ENCODE data around the gene SETD3.
A peak's percentile ranks its signal among the peaks of the same experiment; 100 is the strongest.

Gene SETD3

DNA sequence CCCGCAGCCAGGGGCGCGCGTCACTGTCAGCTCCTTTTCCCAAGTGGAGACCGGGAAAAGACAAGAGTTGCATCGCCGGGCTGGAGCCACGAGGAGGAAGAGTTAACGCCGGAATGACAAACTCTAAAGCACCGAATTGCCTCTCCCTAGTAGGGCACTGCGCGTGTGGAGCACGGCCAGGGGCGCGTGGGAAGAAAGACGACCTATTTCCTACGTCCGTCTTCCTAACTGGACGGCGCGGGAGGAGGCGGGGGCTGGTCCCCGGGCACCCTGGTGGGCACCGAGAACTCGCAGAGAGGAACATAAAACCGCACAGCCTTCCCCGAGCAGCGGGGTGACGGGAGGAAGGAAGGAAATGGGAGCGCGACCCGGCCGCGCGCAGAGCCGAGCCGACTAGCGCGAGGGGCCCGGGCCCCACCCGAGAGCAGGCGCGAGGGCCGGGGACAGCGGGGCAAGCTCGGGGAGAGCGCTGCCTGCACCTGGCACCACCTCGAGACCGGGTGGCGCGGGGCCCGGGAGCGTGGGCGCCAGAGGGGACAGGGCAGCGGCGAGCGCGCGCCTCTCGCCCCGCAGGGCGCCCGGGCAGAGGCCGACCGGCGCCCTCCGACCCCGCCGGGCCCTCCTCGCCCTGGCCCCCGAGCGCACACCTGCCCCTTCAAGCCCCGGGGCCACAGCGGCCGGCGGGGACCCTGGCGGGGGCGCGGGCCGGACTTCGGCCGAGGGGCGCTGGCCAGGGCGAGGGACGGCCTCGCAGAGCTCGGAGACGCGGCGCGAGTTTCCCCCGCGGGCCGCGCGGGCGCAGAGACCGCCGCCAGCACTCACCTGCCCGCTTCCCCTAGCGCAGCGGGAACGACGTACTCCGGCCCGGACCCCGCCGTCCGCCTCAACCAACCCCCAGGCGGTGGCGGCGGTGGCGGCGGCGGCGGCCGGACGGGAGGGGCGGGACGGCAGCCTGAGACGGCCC, at the start of gene SETD3:
Gene SETD3 (minus strand): TSS at position 954 of the 964 bp plus-strand sequence. CDS start 15,054 bp downstream, outside the sequence.
- peak; percentile 42 for DNase-seq

GRCh38 chr14:99529899-99530298, 49.2 kb upstream of the SETD3 start:
- DNase-seq = no peak

- no peak for DNase-seq
These were observed 46.9 kb upstream of the SETD3 start for GRCh38 chr14:99527427-99528076.

GRCh38 chr14:99527026-99527425, 46.4 kb upstream of the SETD3 start:
- DNase-seq = no peak

- DNase-seq = no peak
These were observed 45.0 kb upstream of the SETD3 start for GRCh38 chr14:99525699-99526080.

GRCh38 chr14:99524804-99525698, 44.4 kb upstream of the SETD3 start:
- DNase-seq = no peak

GRCh38 chr14:99524091-99524661, 43.5 kb upstream of the SETD3 start:
- no peak for DNase-seq

DNA sequence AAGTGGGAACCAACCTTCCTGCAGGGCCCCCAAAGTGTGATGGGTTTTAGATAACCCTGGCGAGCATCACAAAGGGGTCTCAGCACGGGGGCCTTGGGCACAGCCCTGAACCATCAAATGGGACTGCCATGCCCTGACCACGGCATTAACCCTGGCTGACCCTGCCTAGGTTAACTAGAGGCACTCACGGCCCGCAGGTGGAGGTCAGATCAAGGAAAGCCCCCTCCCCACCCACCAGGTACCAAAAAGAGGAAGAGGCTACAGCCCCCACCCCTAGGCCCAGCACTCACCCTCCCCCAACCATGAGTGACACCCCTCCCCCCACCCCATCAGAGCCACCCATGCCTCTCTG, 43.0 kb upstream of the SETD3 start:
- no peak for DNase-seq

GRCh38 chr14:99522934-99523703, 42.5 kb upstream of the SETD3 start:
- DNase-seq = no peak

- no peak for DNase-seq
These were observed 41.8 kb upstream of the SETD3 start for GRCh38 chr14:99522457-99522891.

- no peak for DNase-seq
These were observed 41.4 kb upstream of the SETD3 start for GRCh38 chr14:99522025-99522401.

- no peak for DNase-seq
These were observed 40.7 kb upstream of the SETD3 start for GRCh38 chr14:99521176-99522024.

GRCh38 chr14:99520571-99521081, 40.0 kb upstream of the SETD3 start:
- DNase-seq = no peak

DNA sequence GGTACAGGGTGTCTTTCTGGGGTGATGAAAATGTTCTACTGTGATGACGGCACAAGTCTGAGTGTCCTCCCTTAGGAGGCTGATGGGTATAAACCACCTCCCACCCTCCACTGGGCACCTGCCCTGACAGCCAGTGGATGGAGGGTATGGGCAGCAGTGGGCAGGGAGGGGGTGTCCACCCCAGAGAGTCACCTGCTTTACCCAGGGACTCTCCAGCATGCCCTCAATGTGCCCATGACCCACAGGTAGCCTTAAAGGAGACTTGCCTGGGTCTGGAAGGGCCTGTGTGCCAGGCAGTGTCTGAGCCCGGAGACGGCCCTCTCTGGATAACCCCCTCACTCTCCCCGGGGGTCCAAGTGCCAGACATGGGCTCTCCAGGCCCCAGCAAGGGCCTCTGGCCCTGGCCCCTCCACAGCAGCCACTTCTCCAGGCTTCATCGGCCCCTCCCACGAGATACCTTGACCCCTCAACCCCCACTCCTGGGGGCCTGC, 39.3 kb upstream of the SETD3 start:
- no peak for DNase-seq

- no peak for DNase-seq
These were observed 38.8 kb upstream of the SETD3 start for GRCh38 chr14:99519347-99519881.

- DNase-seq = peak; percentile 69
These were observed 38.0 kb upstream of the SETD3 start for GRCh38 chr14:99518441-99519346.

DNA sequence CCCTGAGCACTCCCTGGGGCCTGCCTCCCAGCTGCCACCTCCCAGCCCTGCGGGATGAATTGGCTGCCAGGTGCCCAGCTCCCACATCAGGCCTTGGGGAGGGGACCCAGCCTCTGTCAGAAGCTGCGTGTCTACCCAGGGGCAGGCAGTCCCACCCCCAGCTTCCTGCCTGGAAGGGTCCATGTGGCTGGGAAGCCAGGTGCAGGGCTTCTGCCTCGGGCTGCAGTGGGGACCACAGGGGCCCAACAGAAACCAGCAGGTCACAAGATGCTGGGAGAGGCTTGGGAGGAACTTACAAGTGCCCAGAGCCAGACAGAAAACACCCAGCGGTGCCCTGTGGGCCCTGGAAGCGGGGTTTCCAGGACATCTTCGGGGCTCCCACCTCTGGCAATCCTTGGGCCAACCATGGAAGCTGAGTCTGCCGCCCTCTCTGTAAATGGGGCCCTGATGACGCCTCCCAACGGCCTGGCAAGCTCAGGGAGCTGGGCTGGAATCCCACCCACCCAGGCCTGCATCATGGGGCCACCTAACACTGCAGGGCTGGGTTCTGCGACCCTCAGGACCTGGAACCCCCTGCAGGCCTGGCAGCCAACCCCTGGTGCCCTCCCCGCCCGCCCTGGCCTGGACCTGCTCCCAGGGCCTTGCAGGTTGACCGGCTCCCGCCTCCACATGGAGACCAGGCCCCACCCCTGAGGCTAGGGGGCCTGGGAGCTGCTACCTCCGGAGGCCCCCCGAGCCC, 37.2 kb upstream of the SETD3 start:
- no peak for DNase-seq

GRCh38 chr14:99516871-99517642, 36.4 kb upstream of the SETD3 start:
- no peak for DNase-seq
